ENCODE measurements around the gene ATF7IP2.

Gene ATF7IP2

DNA sequence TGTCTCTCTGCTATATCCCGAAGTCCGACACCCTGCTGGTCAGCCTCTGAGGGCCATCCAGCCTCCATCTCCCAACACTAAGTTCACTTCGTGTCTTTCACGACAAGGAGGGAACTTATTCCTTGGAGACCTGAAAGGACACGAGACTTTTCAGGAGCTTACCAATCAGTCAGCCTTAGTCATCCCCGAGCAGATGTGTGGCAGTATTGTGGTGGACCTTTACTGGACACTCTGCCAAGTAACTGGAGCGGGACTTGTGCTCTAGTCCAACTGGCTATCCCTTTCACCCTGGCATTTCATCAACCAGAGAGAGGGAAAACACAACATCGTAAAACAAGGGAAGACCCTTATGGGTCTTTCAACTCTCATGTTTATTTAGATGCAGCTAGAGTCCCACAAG is 107.4 kb downstream of the ATF7IP2 start:
- ChIA-PET CTCF (no interaction called here), POLR2A (no interaction called here)
- TF ChIP-seq TARDBP (IDR thresholded peaks at IDR 0.05) (no peak), SP1 (IDR thresholded peaks at IDR 0.05) (no peak), ARNT (IDR thresholded peaks at IDR 0.05) (no peak), BHLHE40 (IDR thresholded peaks at IDR 0.05; ENCODE audit: borderline replicate concordance) (no peak), FOXA1 (IDR thresholded peaks at IDR 0.05) (no peak)
- TF ChIP-seq, protein P1, sequence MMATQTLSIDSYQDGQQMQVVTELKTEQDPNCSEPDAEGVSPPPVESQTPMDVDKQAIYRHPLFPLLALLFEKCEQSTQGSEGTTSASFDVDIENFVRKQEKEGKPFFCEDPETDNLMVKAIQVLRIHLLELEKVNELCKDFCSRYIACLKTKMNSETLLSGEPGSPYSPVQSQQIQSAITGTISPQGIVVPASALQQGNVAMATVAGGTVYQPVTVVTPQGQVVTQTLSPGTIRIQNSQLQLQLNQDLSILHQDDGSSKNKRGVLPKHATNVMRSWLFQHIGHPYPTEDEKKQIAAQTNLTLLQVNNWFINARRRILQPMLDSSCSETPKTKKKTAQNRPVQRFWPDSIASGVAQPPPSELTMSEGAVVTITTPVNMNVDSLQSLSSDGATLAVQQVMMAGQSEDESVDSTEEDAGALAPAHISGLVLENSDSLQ (IDR thresholded peaks at IDR 0.05), result no peak
- DNase-seq (ENCODE audit: extremely low spot score), result no peak

DNA sequence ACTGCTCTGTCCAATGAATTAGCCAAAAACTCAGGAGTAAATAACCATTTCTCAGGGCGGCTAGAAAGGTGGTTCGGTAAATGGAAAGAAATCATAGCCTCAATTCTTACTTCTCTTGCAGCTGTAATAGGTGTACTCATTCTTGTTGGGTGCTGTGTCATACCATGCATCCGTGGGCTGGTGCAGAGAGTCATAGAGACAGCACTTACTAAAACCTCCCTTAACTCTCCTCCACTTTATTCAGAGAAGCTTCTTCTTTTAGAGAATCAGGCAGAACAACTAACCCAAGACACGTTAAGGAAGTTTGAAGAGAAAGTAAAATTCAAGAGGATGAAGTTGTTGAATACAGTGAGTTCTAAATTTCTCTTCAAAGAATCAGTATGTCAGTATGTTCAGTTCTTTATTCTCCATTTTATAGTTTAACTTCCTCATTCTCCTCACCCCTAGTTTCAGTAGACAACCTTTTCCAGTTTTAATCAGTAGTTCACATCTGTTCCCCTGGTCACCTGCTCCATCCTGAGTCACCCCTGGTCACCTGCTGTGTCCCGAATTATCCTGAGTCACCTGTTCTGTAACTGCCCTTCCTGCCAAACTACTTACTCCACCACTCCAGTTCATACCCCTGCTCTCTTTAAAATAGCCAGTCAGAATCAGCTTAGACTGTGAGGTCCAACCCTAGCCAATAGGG is 108.6 kb downstream of the ATF7IP2 start:
- TF ChIP-seq FOXM1 (IDR thresholded peaks at IDR 0.05; ENCODE audit: borderline replicate concordance) (no peak), SP1 (IDR thresholded peaks at IDR 0.05) (no peak), FOXK2 (IDR thresholded peaks at IDR 0.05) (no peak), HDGF (IDR thresholded peaks at IDR 0.05; ENCODE audit: borderline replicate concordance) (no peak), FOXA1 (IDR thresholded peaks at IDR 0.05) (no peak), ZNF384 (IDR thresholded peaks at IDR 0.05) (no peak)
- TF ChIP-seq, protein P1 (IDR thresholded peaks at IDR 0.05), result no peak
- ChIA-PET POLR2A (no interaction called here), CTCF (no interaction called here)
- no peak for DNase-seq (ENCODE audit: extremely low spot score)

DNA sequence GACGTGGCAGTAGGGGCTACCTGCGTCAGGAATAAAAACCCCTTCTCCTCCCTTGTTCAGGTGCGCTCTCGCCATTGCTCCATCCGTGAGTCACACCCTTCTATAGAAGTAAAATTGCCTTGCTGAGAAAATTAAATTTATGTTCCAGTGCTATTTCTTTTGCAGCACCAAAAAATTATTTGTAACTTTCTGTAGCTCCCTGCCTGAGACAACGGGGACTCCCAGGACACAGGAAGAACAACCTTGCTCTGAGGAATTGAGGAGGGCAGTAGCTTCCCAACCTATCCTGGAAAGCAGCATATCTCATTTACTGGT is 109.1 kb downstream of the ATF7IP2 start:
- DNase-seq (ENCODE audit: extremely low spot score), result no peak
- ChIA-PET CTCF (no interaction called here), POLR2A (no interaction called here)
- TF ChIP-seq SP1 (IDR thresholded peaks at IDR 0.05), result no peak
- TF ChIP-seq ZNF384 (IDR thresholded peaks at IDR 0.05), result no peak
- no peak for TF ChIP-seq FOXK2 (IDR thresholded peaks at IDR 0.05)
- TF ChIP-seq TARDBP (IDR thresholded peaks at IDR 0.05), result no peak
- no peak for TF ChIP-seq ARNT (IDR thresholded peaks at IDR 0.05)
- TF ChIP-seq L3MBTL2 (conservative IDR thresholded peaks at IDR 0.05), result no peak
- TF ChIP-seq, protein P1 (IDR thresholded peaks at IDR 0.05), result no peak

DNA sequence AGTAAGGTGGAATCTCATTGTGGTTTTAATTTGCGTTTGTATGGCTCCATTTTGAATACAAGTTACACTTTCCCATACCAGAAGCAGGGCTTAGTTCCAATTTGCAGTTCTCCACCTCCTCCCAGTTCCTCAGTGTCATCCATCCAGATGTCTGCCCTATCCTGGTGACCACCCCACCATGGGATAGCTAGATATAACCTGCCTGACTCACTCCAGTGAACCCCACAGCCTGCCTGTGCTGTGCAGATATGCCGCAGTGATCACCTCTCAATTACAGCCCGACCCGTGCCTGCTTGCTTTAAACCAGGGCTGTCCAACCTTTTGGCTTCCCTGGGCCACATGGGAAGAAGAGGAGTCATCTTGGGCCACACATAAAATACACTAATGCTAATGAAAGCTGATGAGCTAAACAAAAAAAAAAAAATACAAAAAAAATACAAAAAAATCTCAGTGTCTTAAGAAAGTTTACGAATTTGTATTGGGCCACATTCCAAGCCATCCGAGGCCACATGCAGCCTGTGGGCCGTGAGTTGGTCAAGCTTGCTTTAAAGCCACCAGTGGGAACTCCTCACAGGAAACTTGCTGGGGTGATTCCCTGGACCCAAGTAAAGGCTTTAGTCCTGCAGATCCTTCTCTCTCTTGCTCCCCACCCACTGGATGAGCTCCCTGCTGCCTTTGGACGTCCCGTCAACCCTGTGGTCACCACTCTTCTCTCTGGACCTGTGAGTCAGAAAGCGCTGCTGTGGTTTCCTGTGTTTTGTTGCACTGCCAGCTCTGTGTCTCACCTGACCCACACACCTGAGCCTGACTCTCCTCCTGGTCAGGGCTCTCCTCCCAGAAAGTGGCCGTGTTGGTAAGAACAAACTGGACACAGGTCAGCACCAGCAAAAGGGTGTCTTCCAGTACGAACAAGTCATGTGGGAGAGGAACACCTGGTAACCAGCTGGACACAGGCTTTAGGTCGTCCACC is 111.6 kb downstream of the ATF7IP2 start:
- TF ChIP-seq TARDBP (IDR thresholded peaks at IDR 0.05) (no peak), CTBP1 (IDR thresholded peaks at IDR 0.05; ENCODE audit: borderline replicate concordance) (no peak), ZNF384 (IDR thresholded peaks at IDR 0.05) (no peak), ARNT (IDR thresholded peaks at IDR 0.05) (no peak), ELF4 (IDR thresholded peaks at IDR 0.05) (no peak), FOXK2 (IDR thresholded peaks at IDR 0.05) (no peak), SUZ12 (IDR thresholded peaks at IDR 0.05) (no peak), L3MBTL2 (conservative IDR thresholded peaks at IDR 0.05) (no peak)
- CTCF ChIA-PET, result no interaction called here
- DNase-seq (ENCODE audit: extremely low spot score), result no peak
- POLR2A ChIA-PET, result no interaction called here

DNA sequence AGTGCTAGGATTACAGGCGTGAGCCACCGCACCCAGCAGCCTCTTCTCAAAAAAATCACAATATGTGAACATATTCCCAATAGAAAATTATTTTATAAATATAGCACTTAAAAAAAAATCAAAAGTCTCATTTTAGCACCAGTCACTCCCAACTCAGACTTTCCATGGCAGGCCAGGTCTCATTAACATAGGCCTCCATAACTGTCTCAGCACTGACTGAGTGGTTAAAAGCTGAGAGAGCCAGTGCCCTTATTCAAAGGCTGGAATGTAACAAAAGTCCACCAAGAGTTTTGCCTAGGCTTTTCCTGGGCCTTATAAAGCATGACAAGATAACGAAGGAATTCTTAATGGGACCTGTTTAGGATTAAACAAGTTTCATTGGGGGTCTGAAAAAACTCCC is 114.7 kb downstream of the ATF7IP2 start:
- POLR2A ChIA-PET, result no interaction called here
- no peak for TF ChIP-seq ZNF384 (IDR thresholded peaks at IDR 0.05)
- TF ChIP-seq FOXK2 (IDR thresholded peaks at IDR 0.05), result no peak
- no peak for TF ChIP-seq L3MBTL2 (conservative IDR thresholded peaks at IDR 0.05)
- CTCF ChIA-PET, result no interaction called here
- DNase-seq (ENCODE audit: extremely low spot score), result no peak

DNA sequence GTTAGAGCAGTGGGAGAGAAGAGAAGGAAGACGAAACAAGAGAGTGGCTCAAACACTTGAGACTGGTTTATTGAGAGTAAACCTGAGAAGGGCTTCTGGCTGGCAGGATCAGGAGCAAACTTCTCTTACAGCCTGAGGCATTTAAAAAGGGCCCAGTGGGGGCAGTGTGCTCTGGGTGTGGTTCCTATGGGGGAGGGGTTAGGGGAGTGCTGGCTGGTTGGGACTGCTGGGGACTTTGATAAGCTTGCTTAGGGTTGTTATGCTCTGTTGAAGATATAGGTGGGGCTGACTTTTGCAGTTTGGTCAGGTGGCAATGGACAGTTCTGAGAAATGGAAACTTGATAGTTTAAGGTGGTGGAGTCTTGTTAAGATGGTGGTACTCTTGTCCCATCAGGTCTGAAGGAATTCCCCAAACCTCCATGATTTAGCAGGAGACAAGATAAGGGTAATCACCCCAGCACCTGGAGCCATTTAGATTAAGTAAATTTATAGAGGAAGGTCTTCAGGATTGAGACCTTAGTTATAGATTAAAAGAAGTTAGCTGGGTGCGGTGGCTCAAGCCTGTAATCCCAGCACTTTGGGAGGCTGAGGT is 115.3 kb downstream of the ATF7IP2 start:
- DNase-seq (ENCODE audit: extremely low spot score), result no peak
- ChIA-PET CTCF (no interaction called here), POLR2A (no interaction called here)
- no peak for TF ChIP-seq FOXK2 (IDR thresholded peaks at IDR 0.05)
- no peak for TF ChIP-seq ZNF384 (IDR thresholded peaks at IDR 0.05)
- no peak for TF ChIP-seq ARNT (IDR thresholded peaks at IDR 0.05)
- TF ChIP-seq NFRKB (IDR thresholded peaks at IDR 0.05), result no peak
- TF ChIP-seq L3MBTL2 (conservative IDR thresholded peaks at IDR 0.05), result no peak
- no peak for TF ChIP-seq BHLHE40 (IDR thresholded peaks at IDR 0.05; ENCODE audit: borderline replicate concordance)
- no peak for TF ChIP-seq FOXM1 (IDR thresholded peaks at IDR 0.05; ENCODE audit: borderline replicate concordance)
- TF ChIP-seq, protein P1 (IDR thresholded peaks at IDR 0.05), result no peak
- no peak for TF ChIP-seq LEF1 (IDR thresholded peaks at IDR 0.05; ENCODE audit: borderline replicate concordance)
- TF ChIP-seq ELF4 (IDR thresholded peaks at IDR 0.05), result no peak
- TF ChIP-seq CTBP1 (IDR thresholded peaks at IDR 0.05; ENCODE audit: borderline replicate concordance), result no peak
- TF ChIP-seq SUZ12 (IDR thresholded peaks at IDR 0.05), result no peak

Data from HEK293T (cell line).